HG03159 (cell line): ENCODE data around the gene ARHGAP28.
"Not testable (repeated sequence)": the region's sequence is repeated elsewhere in the genome, so short reads cannot be mapped to it uniquely, and the experiment has no call there.

Source experiments
- ATAC-seq: cut with Tn5 transposase; IDR thresholded peaks from one replicate; pipeline ENCODE4 v1.9.1; 2021; ENCODE audit warnings: mild to moderate bottlenecking, moderate library complexity; ENCODE audit not compliant: unreplicated experiment

ARHGAP28 gene

DNA sequence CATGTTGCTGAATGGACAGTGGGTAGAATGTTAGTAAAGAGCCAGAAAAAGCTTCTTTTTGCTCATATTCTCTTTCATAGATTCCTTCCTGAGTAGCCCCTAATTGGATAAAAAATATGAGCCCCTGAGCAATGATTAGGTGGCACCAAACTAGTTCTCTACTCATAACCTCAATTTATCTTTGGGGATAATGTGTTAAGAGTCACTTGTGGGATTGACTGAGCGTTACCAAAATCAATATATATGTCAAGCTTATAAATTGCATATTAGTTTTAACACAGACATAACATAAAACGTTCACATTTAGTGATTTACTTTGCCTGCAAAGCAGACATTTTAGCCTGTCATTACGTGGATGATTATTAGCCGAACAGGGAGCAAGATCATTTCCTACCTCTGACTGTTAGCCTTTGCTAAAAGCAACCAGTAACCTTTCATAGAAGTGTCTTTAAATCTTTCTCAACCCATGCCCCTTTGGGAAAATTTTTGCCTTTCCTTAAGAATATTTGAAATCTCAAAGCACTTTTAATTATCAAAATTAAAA is 85.4 kb downstream of the ARHGAP28 start:
- no peak for ATAC-seq

- no peak for ATAC-seq
Observed at GRCh38 chr18:6816154-6816553, 86.6 kb downstream of the ARHGAP28 start.

GRCh38 chr18:6819332-6819731 is 89.8 kb downstream of the ARHGAP28 start:
- no peak for ATAC-seq

- no peak for ATAC-seq
Observed at GRCh38 chr18:6820314-6820713, 90.8 kb downstream of the ARHGAP28 start.

GRCh38 chr18:6821356-6821755 is 91.8 kb downstream of the ARHGAP28 start:
- no peak for ATAC-seq

- ATAC-seq: not testable (repeated sequence)
Observed at GRCh38 chr18:6827161-6827560, 97.6 kb downstream of the ARHGAP28 start.

GRCh38 chr18:6827566-6827965 is 98.0 kb downstream of the ARHGAP28 start:
- not testable (repeated sequence) for ATAC-seq

DNA sequence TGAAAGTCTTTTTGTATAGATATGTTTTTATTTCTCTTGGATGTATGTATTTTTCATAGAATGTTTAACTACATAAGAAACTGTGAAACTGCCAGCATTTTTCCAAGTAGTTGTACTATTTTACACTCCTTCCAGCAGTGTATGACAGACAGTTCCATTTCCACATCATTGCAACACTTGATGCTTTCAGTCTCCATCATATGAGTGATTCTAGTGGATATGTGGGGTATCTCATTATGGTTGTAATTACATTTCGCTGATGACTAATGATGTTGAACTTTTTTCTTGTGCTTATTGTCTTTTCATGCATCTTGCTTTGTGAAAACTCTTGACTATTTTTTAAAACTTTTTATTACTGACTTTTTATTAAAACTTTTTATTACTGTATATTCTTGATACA is 101.4 kb downstream of the ARHGAP28 start:
- no peak for ATAC-seq

DNA sequence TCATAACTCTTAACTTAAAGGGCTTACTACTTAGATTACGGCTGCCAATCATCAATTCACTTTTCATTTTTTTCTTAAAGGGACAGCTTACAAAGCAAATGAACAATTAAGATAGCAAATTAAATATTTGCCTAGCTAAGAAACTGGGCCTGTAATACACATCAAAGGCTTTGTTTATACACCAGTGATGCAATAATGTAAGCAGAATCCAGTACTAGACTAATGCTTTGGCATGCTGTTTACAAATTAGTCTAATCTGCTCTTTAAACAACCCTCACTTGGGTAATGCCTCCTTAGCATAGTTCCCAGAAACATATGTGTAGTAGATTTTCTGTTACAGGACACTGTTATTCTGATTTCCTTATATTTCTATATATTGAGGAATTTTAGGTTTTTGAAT is 105.8 kb downstream of the ARHGAP28 start:
- no peak for ATAC-seq

- no peak for ATAC-seq
Observed at GRCh38 chr18:6836331-6836730, 106.8 kb downstream of the ARHGAP28 start.

DNA sequence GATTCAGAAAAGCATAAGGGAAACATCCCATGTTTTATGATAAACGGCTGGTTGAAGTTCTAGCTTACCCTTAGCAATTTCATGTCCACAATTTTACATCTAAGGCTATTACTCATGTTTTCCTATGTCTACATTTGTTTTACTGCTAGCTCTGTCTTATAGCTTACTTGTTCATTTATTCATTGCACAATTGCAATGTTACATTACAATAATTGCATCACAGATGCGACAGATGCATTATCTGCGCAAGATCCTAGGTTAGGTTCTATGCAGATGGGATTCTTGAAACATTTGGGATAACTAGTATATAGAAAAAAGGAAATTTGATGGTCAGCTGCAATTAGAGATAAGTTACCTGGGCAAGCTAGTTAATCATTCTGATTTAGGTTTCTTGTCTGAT is 108.4 kb downstream of the ARHGAP28 start:
- ATAC-seq: no peak

DNA sequence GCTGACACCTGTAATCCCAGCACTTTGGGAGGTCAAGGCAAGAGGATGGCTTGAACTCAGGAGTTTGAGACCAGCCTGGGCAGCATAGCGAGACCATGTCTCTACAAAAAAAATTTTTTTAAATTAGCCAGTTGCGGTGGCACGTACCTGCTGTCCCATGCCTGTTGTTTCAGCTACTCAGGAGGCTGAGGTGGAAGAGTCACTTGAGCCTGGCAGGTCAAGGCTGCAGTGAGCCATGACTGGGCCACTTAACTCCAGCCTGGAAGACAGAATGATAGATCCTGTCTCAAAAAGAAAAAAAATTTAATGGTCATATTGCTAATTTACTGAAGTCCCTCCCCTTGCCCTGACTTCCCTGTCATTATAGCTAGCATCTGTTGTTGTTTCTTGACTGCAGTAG is 112.6 kb downstream of the ARHGAP28 start:
- ATAC-seq: no peak

DNA sequence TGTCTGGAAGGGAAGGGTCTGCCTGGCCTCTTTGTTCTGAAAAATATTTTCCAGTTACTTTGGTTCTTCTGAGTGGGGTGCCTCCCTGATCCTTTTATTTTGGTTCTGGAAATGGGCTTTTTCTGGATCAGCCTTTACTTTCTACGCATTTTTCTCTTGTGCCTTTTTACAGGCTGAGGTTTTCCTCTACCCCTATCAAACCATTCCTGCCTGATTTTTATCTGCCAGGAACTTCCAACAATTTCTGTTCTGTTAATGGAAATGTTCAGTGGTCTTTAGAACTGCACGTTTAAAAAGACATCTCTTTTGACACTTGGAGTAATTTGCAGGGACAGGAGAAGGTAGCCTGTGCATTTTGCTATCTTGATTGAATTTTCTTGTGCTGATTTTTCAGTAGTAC is 113.8 kb downstream of the ARHGAP28 start:
- ATAC-seq: no peak

- ATAC-seq: not testable (repeated sequence)
Observed at GRCh38 chr18:6845521-6845920, 116.0 kb downstream of the ARHGAP28 start.

DNA sequence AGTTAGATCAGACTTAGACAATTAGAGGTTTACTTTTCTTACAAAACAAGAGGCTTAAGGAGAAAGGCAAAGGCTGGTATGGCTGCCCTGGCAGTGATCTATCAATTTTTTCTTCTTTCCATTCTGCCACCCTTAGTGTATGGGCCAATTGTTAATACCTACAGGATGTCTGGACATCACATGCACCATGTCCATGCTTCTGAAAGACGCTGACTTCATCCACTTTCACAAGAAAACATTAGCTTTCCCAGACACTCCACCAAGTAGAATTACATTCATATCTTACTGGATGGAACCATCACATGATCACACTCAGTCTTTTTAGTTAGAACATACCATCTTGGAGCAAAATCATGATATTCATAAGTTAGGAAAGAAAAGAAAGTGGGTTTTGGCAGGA is 120.9 kb downstream of the ARHGAP28 start:
- no peak for ATAC-seq

GRCh38 chr18:6851480-6851879 is 122.0 kb downstream of the ARHGAP28 start:
- no peak for ATAC-seq

- no peak for ATAC-seq
Observed at GRCh38 chr18:6854811-6855210, 125.3 kb downstream of the ARHGAP28 start.

DNA sequence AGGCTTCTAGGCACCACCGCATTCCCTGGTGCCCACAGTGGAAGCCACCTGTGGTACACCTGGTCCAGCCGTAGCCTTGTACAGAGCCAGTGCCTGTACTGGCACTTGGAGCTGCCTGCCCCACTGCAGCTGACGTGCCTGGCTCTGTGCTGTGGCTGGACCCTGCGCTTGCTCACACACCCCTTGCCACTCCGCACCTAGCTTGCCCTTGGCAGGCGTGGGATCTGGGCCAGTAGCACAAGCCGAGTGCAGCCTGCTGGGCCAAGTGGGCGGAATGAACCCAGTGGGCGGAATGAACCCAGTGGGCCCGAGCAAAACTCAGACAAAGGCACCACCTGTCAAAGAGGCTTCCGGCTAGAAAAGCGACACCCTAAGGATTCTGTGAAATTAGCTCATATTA is 126.3 kb downstream of the ARHGAP28 start:
- no peak for ATAC-seq

- ATAC-seq: no peak
Observed at GRCh38 chr18:6857300-6857699, 127.8 kb downstream of the ARHGAP28 start.

- no peak for ATAC-seq
Observed at GRCh38 chr18:6859676-6860422, 130.3 kb downstream of the ARHGAP28 start.

GRCh38 chr18:6860804-6861448 is 131.4 kb downstream of the ARHGAP28 start:
- no peak for ATAC-seq

DNA sequence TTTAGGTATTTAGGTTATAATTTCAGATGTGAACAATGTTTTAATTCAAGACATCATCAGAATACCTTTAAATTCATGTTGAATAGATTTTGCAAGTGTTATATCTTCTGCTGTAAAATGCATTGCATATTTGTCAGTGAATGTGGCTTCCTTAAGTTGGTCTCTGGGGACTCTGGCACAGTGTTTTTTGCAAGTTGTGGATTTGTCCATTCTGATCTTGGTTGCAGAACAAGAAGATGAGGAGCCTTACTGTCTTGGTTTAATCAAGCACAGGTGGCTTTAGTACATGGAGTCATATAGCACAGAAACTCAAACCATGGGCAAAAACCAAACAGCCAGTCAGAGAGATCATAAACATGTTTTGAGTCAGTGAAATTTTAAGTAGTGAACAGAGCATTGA is 135.7 kb downstream of the ARHGAP28 start:
- ATAC-seq: no peak
